Stomach (tissue), 9 donors: ENCODE measurements around the gene EPC1. TPM values are rescaled to one million over a fixed set of nuclear protein-coding genes. Genes with fewer than 3 reads are reported as not detected.
A peak's percentile ranks its signal among the peaks of the same experiment; 100 is the strongest.

ENCODE experiments used
- DNase-seq, 2 donors: peaks; one replicate each; pipeline versions ENCODE4 v3.0.0 to v3.0.0-alpha.2; 2013 to 2019
- H3K27ac ChIP-seq, 5 donors: fragments of 200-600 bp in 4 of 5; sonication (generic) in 4 of 5; one replicate each; pipeline ENCODE4 v1.5.1; 2013 to 2019; ENCODE audit warnings: mild to moderate bottlenecking in 1 of 5, moderate library complexity in 1 of 5
- H3K27me3 ChIP-seq, 3 donors: fragments of 200-600 bp; sonication (generic); one replicate each; pipeline ENCODE4 v1.5.1; 2017 to 2019; ENCODE audit warnings: mixed run types in 1 of 3
- H3K36me3 ChIP-seq, 4 donors: fragments of 200-600 bp; sonication (generic); 1 replicate in 3 of 4; 2 replicates in 1 of 4; pipeline ENCODE4 v1.5.1; 2016 to 2019
- H3K4me1 ChIP-seq, 4 donors: fragments of 200-600 bp; sonication (generic); one replicate each; pipeline ENCODE4 v1.5.1; 2016 to 2019
- H3K4me3 ChIP-seq, 4 donors: fragments of 200-600 bp; sonication (generic) in 3 of 4; one replicate each; pipeline ENCODE4 v1.5.1; 2016 to 2019; ENCODE audit warnings: mild to moderate bottlenecking in 1 of 4
- H3K9me3 ChIP-seq, 4 donors: fragments of 200-600 bp; sonication (generic); one replicate each; pipeline ENCODE4 v1.5.1; 2016 to 2019
- EP300 ChIP-seq: sonication (generic); formaldehyde crosslinking; IDR thresholded peaks from one replicate; pipeline ENCODE4 v1.6.1; 2017; ENCODE audit warnings: antibody characterized with exemption
- POLR2A ChIP-seq, 4 donors: fragments of 450-650 bp; IDR thresholded peaks; one replicate each; pipeline ENCODE4 v1.6.1; 2016; ENCODE audit warnings: antibody characterized with exemption in 4 of 4, control low read depth in 2 of 4, mild to moderate bottlenecking in 1 of 4, moderate library complexity in 1 of 4
- POLR2AphosphoS5 ChIP-seq, 3 donors: sonication (generic); formaldehyde crosslinking; IDR thresholded peaks; one replicate each; pipeline ENCODE4 v1.6.1; 2016; ENCODE audit warnings: antibody characterized with exemption in 3 of 3
- WGBS, 5 donors: extraction: QIAGEN DNeasy Blood & Tissue Kit in 3 of 5; methylation state at CpG; one replicate each; pipeline versions ENCODE4 v1.1.5 to v1.1.7; 2013 to 2018; 5-methylcytosine and 5-hydroxymethylcytosine counted together
- intact Hi-C: fragments of 100-400 bp; cut with DNase I; formaldehyde crosslinking; loops from one replicate; pipeline ENCODE4 v1.15.1; 2023; ENCODE audit warnings: low total_unique reads
- polyA plus RNA-seq, 3 donors: library from polyadenylated mRNA; stranded (reverse); fragments of 200-250 nt; gene quantifications; one replicate each; pipeline ENCODE4 v1.2.3, GENCODE V29; 2013
- total RNA-seq, 5 donors: library from RNA; depleted of rRNA; stranded (reverse); fragments of >200 nt; gene quantifications; one replicate each; pipeline versions ENCODE4 v1.1.0 to v1.2.3, GENCODE V29; 2014 to 2016
- TF ChIP-seq, protein P1 (sequence below), 7 experiments: fragments of 450-650 bp in 4 of 7; fragments of 200-600 bp in 3 of 7; sonication (generic) in 3 of 7; IDR thresholded peaks; one replicate each; pipeline ENCODE4 v1.5.1; 2016 to 2019; ENCODE audit warnings: antibody characterized with exemption in 7 of 7, control low read depth in 2 of 7, mild to moderate bottlenecking in 1 of 7
- donor health status: healthy with polysubstance abuse.
- donor health status: Bipolar disorder and iron deficiency.
- donor health status: healthy.

EPC1 gene
- total and polyA plus RNA-seq, 8 donors, result 9.2 to 182 (median 32.5) TPM

GRCh38 chr10:32350811-32351350 is 3.9 kb upstream of the EPC1 start:
- no peak for DNase-seq
- Histone ChIP-seq H3K4me1 (peaks cover 14 to 65% (median 39%) of the 10 kb centered on the region in 4 donors), H3K27me3 (no peaks in the 10 kb centered on the region), H3K27ac (no peak overlapping the region), H3K4me3 (no peak overlapping the region), H3K9me3 (no peaks in the 10 kb centered on the region), H3K36me3 (no peaks in the 10 kb centered on the region)
- 80 to 93% (median 84%) methylated on average over 3 of the region's 3 CpGs for WGBS, 5 donors
- intact Hi-C loops, result no loop called here
- no peak for TF ChIP-seq POLR2A (IDR thresholded peaks at IDR 0.05)
- no peak for TF ChIP-seq EP300
- TF ChIP-seq POLR2AphosphoS5 (IDR thresholded peaks at IDR 0.05), result no peak
- TF ChIP-seq, protein P1, sequence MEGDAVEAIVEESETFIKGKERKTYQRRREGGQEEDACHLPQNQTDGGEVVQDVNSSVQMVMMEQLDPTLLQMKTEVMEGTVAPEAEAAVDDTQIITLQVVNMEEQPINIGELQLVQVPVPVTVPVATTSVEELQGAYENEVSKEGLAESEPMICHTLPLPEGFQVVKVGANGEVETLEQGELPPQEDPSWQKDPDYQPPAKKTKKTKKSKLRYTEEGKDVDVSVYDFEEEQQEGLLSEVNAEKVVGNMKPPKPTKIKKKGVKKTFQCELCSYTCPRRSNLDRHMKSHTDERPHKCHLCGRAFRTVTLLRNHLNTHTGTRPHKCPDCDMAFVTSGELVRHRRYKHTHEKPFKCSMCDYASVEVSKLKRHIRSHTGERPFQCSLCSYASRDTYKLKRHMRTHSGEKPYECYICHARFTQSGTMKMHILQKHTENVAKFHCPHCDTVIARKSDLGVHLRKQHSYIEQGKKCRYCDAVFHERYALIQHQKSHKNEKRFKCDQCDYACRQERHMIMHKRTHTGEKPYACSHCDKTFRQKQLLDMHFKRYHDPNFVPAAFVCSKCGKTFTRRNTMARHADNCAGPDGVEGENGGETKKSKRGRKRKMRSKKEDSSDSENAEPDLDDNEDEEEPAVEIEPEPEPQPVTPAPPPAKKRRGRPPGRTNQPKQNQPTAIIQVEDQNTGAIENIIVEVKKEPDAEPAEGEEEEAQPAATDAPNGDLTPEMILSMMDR (IDR thresholded peaks at IDR 0.05), result no peak

DNA sequence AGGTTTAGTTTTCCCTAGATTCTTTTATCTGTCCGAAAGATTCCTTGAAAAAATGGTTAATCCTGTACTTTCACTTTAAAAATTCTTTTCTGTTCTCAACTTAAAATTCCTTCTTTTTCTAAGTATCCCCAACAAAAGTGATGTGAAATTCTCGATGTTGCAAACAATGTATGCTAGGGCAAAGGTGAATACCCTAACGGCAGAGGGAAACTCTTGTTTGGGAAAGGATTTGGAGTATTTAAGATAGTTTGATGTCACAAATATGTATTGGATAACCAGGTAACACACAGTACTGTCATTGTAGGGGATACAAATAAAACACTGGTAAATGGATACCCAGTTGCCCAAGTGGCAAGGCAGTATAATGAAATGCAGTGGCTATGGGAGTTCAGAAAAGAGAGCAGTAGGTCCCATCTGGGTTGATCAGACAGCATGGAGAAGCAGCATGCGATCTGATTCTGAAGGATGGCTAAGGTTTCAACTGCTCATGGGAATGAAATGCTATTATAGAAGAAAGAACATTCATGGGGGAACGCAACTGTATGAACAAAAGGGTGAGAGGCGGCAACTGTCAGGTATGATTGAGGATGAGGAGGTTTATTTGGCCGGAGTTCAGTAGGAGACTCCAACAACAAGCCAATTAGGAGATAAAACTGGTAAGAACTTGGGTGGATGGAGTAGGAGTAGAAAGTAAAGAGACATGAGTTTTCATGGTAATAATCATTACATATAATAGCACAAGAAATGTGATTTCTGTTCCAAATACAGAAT is 3.2 kb upstream of the EPC1 start:
- H3K4me1 ChIP-seq, result peaks cover 17 to 70% (median 44%) of the 10 kb centered on the region in 4 donors
- no peak for TF ChIP-seq POLR2AphosphoS5 (IDR thresholded peaks at IDR 0.05)
- TF ChIP-seq POLR2A (IDR thresholded peaks at IDR 0.05), result no peak
- no peak for TF ChIP-seq EP300
- H3K36me3 ChIP-seq, result no peaks in the 10 kb centered on the region
- DNase-seq, result no peak
- 88 to 93% (median 92%) methylated on average over 7 of the region's 7 CpGs for WGBS, 5 donors
- H3K4me3 ChIP-seq, result no peak overlapping the region
- H3K27me3 ChIP-seq, result no peaks in the 10 kb centered on the region
- intact Hi-C loops, result loop anchor here (5.0 kb wide), 1 partner anchor 158 kb away; no protein-coding TSS in a partner anchor
- no peak overlapping the region for H3K27ac ChIP-seq
- H3K9me3 ChIP-seq, result no peaks in the 10 kb centered on the region

DNA sequence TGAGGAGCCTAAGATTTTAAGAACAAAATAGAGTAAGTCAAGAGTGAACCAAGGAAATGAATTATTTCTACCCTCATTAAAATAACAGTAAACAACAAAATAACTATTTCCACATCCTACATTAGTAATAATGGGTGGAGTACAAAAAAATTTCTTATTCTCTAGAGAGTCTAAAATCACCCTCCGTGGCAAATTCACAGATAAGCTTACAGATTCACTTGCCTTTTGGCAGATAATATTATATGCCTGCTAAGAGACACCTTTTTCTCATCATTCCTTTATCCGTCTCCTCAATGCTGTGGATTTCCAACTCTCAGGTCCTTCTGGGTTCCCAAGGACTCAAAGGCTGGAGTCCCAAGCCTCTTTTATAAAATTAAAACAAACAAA is 2.2 kb upstream of the EPC1 start:
- no peak overlapping the region for H3K27ac ChIP-seq
- H3K4me1 ChIP-seq, result peaks cover 26 to 78% (median 53%) of the 10 kb centered on the region in 4 donors
- H3K27me3 ChIP-seq, result no peaks in the 10 kb centered on the region
- TF ChIP-seq EP300 (no peak), POLR2A (IDR thresholded peaks at IDR 0.05) (no peak), POLR2AphosphoS5 (IDR thresholded peaks at IDR 0.05) (no peak)
- TF ChIP-seq, protein P1 (IDR thresholded peaks at IDR 0.05), result no peak
- 84 to 94% (median 88%) methylated on average over 2 of the region's 2 CpGs for WGBS, 5 donors
- no peak for DNase-seq
- intact Hi-C loops, result loop anchor here (5.0 kb wide), 1 partner anchor 157 kb away; no protein-coding TSS in a partner anchor
- H3K36me3 ChIP-seq, result peaks cover 0 to 1% (median 0%) of the 10 kb centered on the region in 4 donors
- no peaks in the 10 kb centered on the region for H3K9me3 ChIP-seq
- H3K4me3 ChIP-seq, result no peak overlapping the region

GRCh38 chr10:32348297-32349198 is 1.6 kb upstream of the EPC1 start:
- Histone ChIP-seq H3K4me3 (peak overlapping the region; percentile 66 to 93 (median 84)), H3K4me1 (peaks cover 32 to 78% (median 54%) of the 10 kb centered on the region in 4 donors)
- peak in 1 of 2 donors; percentile 21 for DNase-seq

More at GRCh38 chr10:32348297-32349198, 1.6 kb upstream of the EPC1 start:
- H3K27me3 ChIP-seq, result no peaks in the 10 kb centered on the region
- intact Hi-C loops, result loop anchor here (5.0 kb wide), 1 partner anchor 156 kb away; no protein-coding TSS in a partner anchor
- H3K36me3 ChIP-seq, result peaks cover 0 to 7% (median 0%) of the 10 kb centered on the region in 4 donors
- TF ChIP-seq EP300 (no peak), POLR2AphosphoS5 (IDR thresholded peaks at IDR 0.05) (no peak), POLR2A (IDR thresholded peaks at IDR 0.05) (no peak)
- TF ChIP-seq, protein P1 (IDR thresholded peaks at IDR 0.05), result no peak
- 41 to 68% (median 58%) methylated on average over 18 of the region's 18 CpGs for WGBS, 5 donors
- peak overlapping the region in 2 of 5 donors; percentile 10 to 44 for H3K27ac ChIP-seq
- no peaks in the 10 kb centered on the region for H3K9me3 ChIP-seq
